Heart left ventricle (tissue), 16 donors: ENCODE data around the gene OR10G2. TPM values are rescaled to one million over a fixed set of nuclear protein-coding genes. Genes with fewer than 3 reads are reported as not detected.

Experiments
- ATAC-seq, 4 donors: fragments of 200-7000 bp; cut with Tn5 transposase; one replicate each; pipeline ENCODE4 v1.9.1; 2020 to 2022; ENCODE audit warnings: moderate library complexity in 4 of 4, mild to moderate bottlenecking in 3 of 4, moderate number of reproducible peaks in 1 of 4
- DNase-seq, 5 donors: peaks; one replicate each; pipeline ENCODE4 v3.0.0-alpha.2; 2020
- H3K27ac ChIP-seq, 12 donors: fragments of 200-600 bp; sonication (generic) in 4 of 12; one replicate each; pipeline versions ENCODE4 v1.5.0 to v1.8.0; 2016 to 2022; ENCODE audit warnings: mild to moderate bottlenecking in 2 of 12
- H3K27me3 ChIP-seq, 9 donors: fragments of 200-600 bp; sonication (generic) in 2 of 9; one replicate each; pipeline versions ENCODE4 v1.5.1 to v1.8.0; 2016 to 2022; ENCODE audit warnings: mild to moderate bottlenecking in 3 of 9
- H3K36me3 ChIP-seq, 9 donors: fragments of 200-600 bp; sonication (generic) in 2 of 9; one replicate each; pipeline versions ENCODE4 v1.5.0 to v1.8.0; 2018 to 2022; ENCODE audit warnings: mild to moderate bottlenecking in 2 of 9
- H3K4me1 ChIP-seq, 12 donors: fragments of 200-600 bp; sonication (generic) in 4 of 12; one replicate each; pipeline versions ENCODE4 v1.5.0 to v1.8.0; 2016 to 2022; ENCODE audit warnings: mild to moderate bottlenecking in 3 of 12
- H3K4me3 ChIP-seq, 12 donors: fragments of 200-600 bp; sonication (generic) in 4 of 12; one replicate each; pipeline versions ENCODE4 v1.5.0 to v1.8.0; 2017 to 2022; ENCODE audit warnings: mild to moderate bottlenecking in 9 of 12, moderate library complexity in 4 of 12
- H3K9me3 ChIP-seq, 12 donors: fragments of 200-600 bp; sonication (generic) in 4 of 12; one replicate each; pipeline versions ENCODE4 v1.5.0 to v1.8.0; 2016 to 2022; ENCODE audit warnings: mild to moderate bottlenecking in 1 of 12
- CTCF ChIP-seq, 12 donors: fragments of 200-600 bp; sonication (generic) in 4 of 12; IDR thresholded peaks; one replicate each; pipeline versions ENCODE4 v1.5.0 to v1.8.0; 2018 to 2022; ENCODE audit warnings: antibody characterized with exemption in 12 of 12, mild to moderate bottlenecking in 5 of 12
- POLR2A ChIP-seq, 2 donors: fragments of 450-650 bp; IDR thresholded peaks; one replicate each; pipeline ENCODE4 v1.6.1; 2017; ENCODE audit warnings: antibody characterized with exemption in 2 of 2, mild to moderate bottlenecking in 2 of 2, moderate library complexity in 2 of 2
- WGBS, 4 donors: extraction: QIAGEN DNeasy Blood & Tissue Kit in 2 of 4; methylation state at CpG; one replicate each; pipeline versions ENCODE4 v1.1.5 to v1.1.7; 2013 to 2018; 5-methylcytosine and 5-hydroxymethylcytosine counted together
- intact Hi-C, 10 donors: fragments of 100-400 bp; cut with DNase I; formaldehyde crosslinking; loops; one replicate each; pipeline versions ENCODE4 v1.11.1 to v1.14.2; 2022
- polyA plus RNA-seq, 2 donors: library from polyadenylated mRNA; stranded (reverse); fragments of 200-250 nt; gene quantifications; one replicate each; pipeline ENCODE4 v1.2.3, GENCODE V29; 2013
- total RNA-seq, 9 donors: library from RNA; depleted of rRNA in 2 of 9; stranded (reverse); fragments of >200 nt in 2 of 9; fragmentation: NEBNext Ultra II Directional in 3 of 9; extraction: Animal tissue kit (Norgen Biotek cat#: 25700) in 3 of 9; gene quantifications; one replicate each; pipeline versions ENCODE4 v1.1.0 to v1.2.4, GENCODE V29; 2016 to 2023
- donor health status: ischemic (EF 13 %, LVEDD 7.1; RV severe dilation, severe dysfunction).
- donor health status: healthy with polysubstance abuse.
- donor health status: DM: no; HTN: yes; CAD: no.
- donor health status: DM: no; HTN: no; CAD: no.
- donor health status: ischemic (EF 25% LVEDD 6.9; RV normal size, moderate dysfunction).
- donor health status: ischemic (EF 25% LVEDD 5.7; RV mildly dilated, moderate dysfunction).
- donor health status: healthy.
- donor health status: DM: yes; HTN: yes; CAD: no.
- donor health status: ischemic (EF 35%, LVEDD 5.7; RV mildly dilated, moderate dysfunction).
- donor health status: nonischemic (EF 11% LVEDD 7.7; RV severe dilation, severe dysfunction).
- donor health status: DM: yes; HTN: yes; CAD: no.
- donor health status: PGD.
- donor health status: ischemic (EF 29% LVEDD 5.4; RV normal size, mild dysfunction).
- donor health status: nonischemic (EF 23%, LVEDD 6.1; RV moderate dilation, normal function).

The OR10G2 gene
- total and polyA plus RNA-seq, 11 donors = not detected

GRCh38 chr14:21672116-21672515 lies 37.4 kb upstream of the OR10G2 start:
- Histone ChIP-seq H3K27ac (no peak overlapping the region), H3K9me3 (peaks cover 0 to 17% (median 3%) of the 10 kb centered on the region in 12 donors), H3K4me1 (no peaks in the 10 kb centered on the region), H3K4me3 (no peak overlapping the region), H3K27me3 (peaks cover 0 to 9% (median 0%) of the 10 kb centered on the region in 9 donors), H3K36me3 (no peaks in the 10 kb centered on the region)
- ATAC-seq (no peak), DNase-seq (no peak)
- intact Hi-C loops = no loop called here
- TF ChIP-seq POLR2A (IDR thresholded peaks at IDR 0.05) = no peak
- no peak for TF ChIP-seq CTCF (IDR thresholded peaks at IDR 0.05)
- 81 to 91% (median 90%) methylated on average over 1 of the region's 1 CpG for WGBS, 4 donors

GRCh38 chr14:21671371-21671770 lies 36.6 kb upstream of the OR10G2 start:
- Histone ChIP-seq H3K4me3 (no peak overlapping the region), H3K4me1 (no peaks in the 10 kb centered on the region), H3K27me3 (peaks cover 0 to 9% (median 0%) of the 10 kb centered on the region in 9 donors), H3K36me3 (no peaks in the 10 kb centered on the region), H3K27ac (no peak overlapping the region), H3K9me3 (peaks cover 0 to 17% (median 3%) of the 10 kb centered on the region in 12 donors)
- TF ChIP-seq POLR2A (IDR thresholded peaks at IDR 0.05) (no peak), CTCF (IDR thresholded peaks at IDR 0.05) (no peak)
- ATAC-seq (no peak), DNase-seq (no peak)
- WGBS, 4 donors = 34 to 46% (median 38%) methylated on average over 2 of the region's 2 CpGs
- intact Hi-C loops = no loop called here

GRCh38 chr14:21669284-21669683 lies 34.5 kb upstream of the OR10G2 start:
- TF ChIP-seq CTCF (IDR thresholded peaks at IDR 0.05) (no peak), POLR2A (IDR thresholded peaks at IDR 0.05) (no peak)
- intact Hi-C loops = no loop called here
- Histone ChIP-seq H3K9me3 (peaks cover 0 to 2% (median 0%) of the 10 kb centered on the region in 12 donors), H3K4me1 (no peaks in the 10 kb centered on the region), H3K27me3 (peaks cover 0 to 9% (median 0%) of the 10 kb centered on the region in 9 donors), H3K4me3 (no peak overlapping the region), H3K27ac (no peak overlapping the region), H3K36me3 (no peaks in the 10 kb centered on the region)
- ATAC-seq = no peak
- no peak for DNase-seq

- intact Hi-C loops = no loop called here
These were observed 33.6 kb upstream of the OR10G2 start for GRCh38 chr14:21668377-21668776.

More at GRCh38 chr14:21668377-21668776, 33.6 kb upstream of the OR10G2 start:
- peaks cover 0 to 9% (median 0%) of the 10 kb centered on the region in 9 donors for H3K27me3 ChIP-seq
- H3K4me3 ChIP-seq = no peak overlapping the region
- no peak for DNase-seq
- TF ChIP-seq CTCF (IDR thresholded peaks at IDR 0.05) (no peak), POLR2A (IDR thresholded peaks at IDR 0.05) (no peak)
- no peak for ATAC-seq
- peaks cover 0 to 5% (median 0%) of the 10 kb centered on the region in 12 donors for H3K9me3 ChIP-seq
- H3K36me3 ChIP-seq = no peaks in the 10 kb centered on the region
- 71 to 80% (median 76%) methylated on average over 3 of the region's 3 CpGs for WGBS, 4 donors
- no peaks in the 10 kb centered on the region for H3K4me1 ChIP-seq
- no peak overlapping the region for H3K27ac ChIP-seq
